ENCODE results near the gene FUBP3.

Gene FUBP3

GRCh38 chr9:130623466-130623865, 44.1 kb downstream of the FUBP3 start:
- no peak for TF ChIP-seq CTCF (conservative IDR thresholded peaks at IDR 0.05; ENCODE audit: low read length)
- DNase-seq (ENCODE audit: low read depth): no peak
- no peak overlapping the region for H3K4me3 ChIP-seq (ENCODE audit: low read length)

- no peak overlapping the region for H3K4me3 ChIP-seq (ENCODE audit: low read length)
- TF ChIP-seq CTCF (conservative IDR thresholded peaks at IDR 0.05; ENCODE audit: low read length): no peak
- no peak for DNase-seq (ENCODE audit: low read depth)
Measured at GRCh38 chr9:130624154-130624553, 44.8 kb downstream of the FUBP3 start.

GRCh38 chr9:130626249-130626996, 47.0 kb downstream of the FUBP3 start:
- no peak overlapping the region for H3K4me3 ChIP-seq (ENCODE audit: low read length)
- no peak for TF ChIP-seq CTCF (conservative IDR thresholded peaks at IDR 0.05; ENCODE audit: low read length)
- DNase-seq (ENCODE audit: low read depth): no peak

GRCh38 chr9:130627051-130627450, 47.7 kb downstream of the FUBP3 start:
- no peak overlapping the region for H3K4me3 ChIP-seq (ENCODE audit: low read length)
- DNase-seq (ENCODE audit: low read depth): no peak
- TF ChIP-seq CTCF (conservative IDR thresholded peaks at IDR 0.05; ENCODE audit: low read length): no peak

GRCh38 chr9:130627896-130628792, 48.8 kb downstream of the FUBP3 start:
- DNase-seq (ENCODE audit: low read depth): no peak
- TF ChIP-seq CTCF (conservative IDR thresholded peaks at IDR 0.05; ENCODE audit: low read length): no peak
- H3K4me3 ChIP-seq (ENCODE audit: low read length): no peak overlapping the region

- no peak for TF ChIP-seq CTCF (conservative IDR thresholded peaks at IDR 0.05; ENCODE audit: low read length)
- H3K4me3 ChIP-seq (ENCODE audit: low read length): no peak overlapping the region
- no peak for DNase-seq (ENCODE audit: low read depth)
Measured at GRCh38 chr9:130629443-130630070, 50.2 kb downstream of the FUBP3 start.

All from AG10803 (cell line).